GM12878 (cell line): ENCODE measurements around the gene PLXNA2. TPM values are rescaled to one million over a fixed set of nuclear protein-coding genes. Genes with fewer than 3 reads are reported as not detected.

ENCODE experiments used
- ATAC-seq: fragments of 200-7000 bp; cut with Tn5 transposase; 3 replicates; pipeline ENCODE4 v1.9.1; 2020; ENCODE audit warnings: mild to moderate bottlenecking, moderate library complexity
- BruUV-seq: library from RNA; stranded (reverse); fragments of 400-500 nt; replicated peaks from 2 replicates; lab custom pipeline; 2021; lab: Mats Ljungman, UMichigan
- CTCF ChIA-PET: fragments of 300-600 bp; sonication (Branson Sonifier 250); formaldehyde crosslinking; extraction: SDS; loops from one replicate; lab custom pipeline; 2021; ENCODE audit warnings: inconsistent platforms; lab: Yijun Ruan, JAX
- POLR2A ChIA-PET: fragments of 350-600 bp; formaldehyde crosslinking; extraction: SDS; loops from one replicate; lab custom pipeline; 2021; ENCODE audit warnings: inconsistent platforms; lab: Charles Lee
- RAD21 ChIA-PET: fragments of 300-600 bp; sonication (Branson Sonifier 250); formaldehyde crosslinking; loops from one replicate; lab custom pipeline; 2023; ENCODE audit warnings: antibody characterized with exemption; ENCODE audit not compliant: unreplicated experiment; lab: Charles Lee
- SMC1A ChIA-PET: fragments of 300-600 bp; sonication (Branson Sonifier 250); formaldehyde crosslinking; loops from one replicate; lab custom pipeline; 2023; ENCODE audit not compliant: unreplicated experiment, uncharacterized antibody; lab: Charles Lee
- DNase-seq: peaks from one replicate; pipeline ENCODE4 v3.0.0-alpha.2; 2011; ENCODE audit warnings: low read depth, low spot score
- FAIRE-seq: peaks from 3 replicates; lab custom pipeline; 2011; peaks lifted over from hg19 to GRCh38; lab: Jason Lieb, UNC
- H2AFZ ChIP-seq: 2 replicates; pipeline ENCODE4 v1.6.0; 2011; ENCODE audit warnings: low read depth, low read length, control low read depth; ENCODE audit not compliant: control insufficient read depth
- H3K27ac ChIP-seq: 2 replicates; pipeline ENCODE4 v1.5.1; 2011; ENCODE audit warnings: control low read depth; ENCODE audit not compliant: control insufficient read depth, insufficient read depth
- H3K27me3 ChIP-seq, 2 experiments: replicated peaks in 1 of 2; 2 replicates each; pipeline versions ENCODE4 v1.6.0 to v1.6.1; 2011; ENCODE audit warnings: low read length in 1 of 2; ENCODE audit not compliant: control insufficient read depth in 2 of 2, insufficient read depth in 2 of 2
- H3K36me3 ChIP-seq, 2 experiments: 2 replicates each; pipeline ENCODE4 v1.5.1; 2011; ENCODE audit warnings: low read length in 1 of 2; ENCODE audit not compliant: control insufficient read depth in 2 of 2, insufficient read depth in 2 of 2
- H3K4me1 ChIP-seq: 2 replicates; pipeline ENCODE4 v1.6.1; 2011; ENCODE audit warnings: mild to moderate bottlenecking, low read length, moderate library complexity, mixed read lengths; ENCODE audit not compliant: control insufficient read depth, insufficient read depth
- H3K4me2 ChIP-seq: 2 replicates; pipeline ENCODE4 v1.6.0; 2011; ENCODE audit warnings: control low read depth; ENCODE audit not compliant: control insufficient read depth, insufficient read depth
- H3K4me3 ChIP-seq: fragments of 200-600 bp; sonication (generic); 2 replicates; pipeline ENCODE4 v1.5.1; 2016
- H3K79me2 ChIP-seq: 2 replicates; pipeline ENCODE4 v1.6.0; 2011; ENCODE audit warnings: low read length; ENCODE audit not compliant: control insufficient read depth, insufficient read depth
- H3K9ac ChIP-seq: 2 replicates; pipeline ENCODE4 v1.8.0; 2011; ENCODE audit warnings: low read length, control low read depth, mixed read lengths; ENCODE audit not compliant: control insufficient read depth, insufficient read depth
- H3K9me3 ChIP-seq: replicated peaks from 3 replicates; pipeline ENCODE4 v1.5.1; 2011; ENCODE audit warnings: mild to moderate bottlenecking, low read length; ENCODE audit not compliant: control insufficient read depth, insufficient read depth
- H4K20me1 ChIP-seq: 2 replicates; pipeline ENCODE4 v1.6.0; 2011; ENCODE audit not compliant: control insufficient read depth, insufficient read depth
- CBFB ChIP-seq: IDR thresholded peaks from 2 replicates; pipeline ENCODE4 v1.6.1; 2016; ENCODE audit warnings: antibody characterized with exemption, low read depth
- EZH2 ChIP-seq: IDR thresholded peaks from 2 replicates; pipeline ENCODE4 v1.6.1; 2012; ENCODE audit warnings: low read depth, mild to moderate bottlenecking, control low read depth, inconsistent platforms, low read length, borderline replicate concordance; ENCODE audit not compliant: control insufficient read depth
- FOXK2 ChIP-seq: fragments of 450-650 bp; IDR thresholded peaks from 2 replicates; pipeline ENCODE4 v1.6.1; 2017; ENCODE audit warnings: mild to moderate bottlenecking, moderate library complexity
- HDAC6 ChIP-seq: fragments of 200-600 bp; sonication (generic); IDR thresholded peaks from one replicate; pipeline ENCODE4 v1.8.0; 2017; ENCODE audit warnings: antibody characterized with exemption; ENCODE audit not compliant: unreplicated experiment
- NFYB ChIP-seq: IDR thresholded peaks from 2 replicates; pipeline ENCODE4 v1.6.1; 2011; ENCODE audit warnings: low read depth, mild to moderate bottlenecking, low read length, improper control_type of control experiment, moderate library complexity; ENCODE audit not compliant: insufficient read depth
- PAX8 ChIP-seq: fragments of 450-650 bp; IDR thresholded peaks from 2 replicates; pipeline ENCODE4 v1.6.1; 2017; ENCODE audit warnings: mild to moderate bottlenecking, moderate library complexity
- PRDM15 ChIP-seq: fragments of 450-650 bp; formaldehyde crosslinking; IDR thresholded peaks from 2 replicates; pipeline ENCODE4 v1.4.0; 2020; ENCODE audit warnings: mild to moderate bottlenecking, moderate library complexity
- RCOR1 ChIP-seq: conservative IDR thresholded peaks from 2 replicates; pipeline ENCODE4 v1.6.1; 2012; ENCODE audit warnings: low read depth, low read length, improper control_type of control experiment
- RELA ChIP-seq: fragments of 450-650 bp; IDR thresholded peaks from 2 replicates; pipeline ENCODE4 v1.8.0; 2014; ENCODE audit warnings: borderline replicate concordance; ENCODE audit not compliant: partially characterized antibody
- WGBS: methylation state at CpG from one replicate; pipeline ENCODE4 v1.1.6; 2016; ENCODE audit warnings: low lambda C conversion rate; ENCODE audit not compliant: insufficient replicate concordance, insufficient coverage; ENCODE audit errors: missing lambda C conversion rate; 5-methylcytosine and 5-hydroxymethylcytosine counted together
- in situ Hi-C: fragments of 300-500 bp; cut with MboI; formaldehyde crosslinking; loops from 9 replicates; pipeline ENCODE4 v1.14.3; 2018; ENCODE audit warnings: mixed read lengths
- intact Hi-C: fragments of 100-400 bp; cut with micrococcal nuclease; formaldehyde crosslinking; loops from one replicate; pipeline ENCODE4 v1.14.2; 2022; ENCODE audit not compliant: unreplicated experiment
- polyA plus RNA-seq, 11 experiments: library from polyadenylated mRNA; depleted of rRNA in 4 of 11; unstranded in 6 of 11; stranded (reverse) in 5 of 11; fragments of >200 nt; fragmentation: Nextera tagmentation in 4 of 11; fragmentation: Illumina TruSeq in 1 of 11; extraction: Ambion mirVana in 4 of 11; extraction: Trizol in 1 of 11; gene quantifications; 1 replicate in 1 of 11; 2 replicates in 10 of 11; pipeline versions ENCODE4 v1.2.1 to v1.2.3, GENCODE V29; 2011 to 2016; ENCODE audit warnings: inconsistent platforms in 2 of 11, missing spikeins in 2 of 11, low read depth in 1 of 11
- total RNA-seq, 4 experiments: library from RNA; depleted of rRNA in 3 of 4; stranded (reverse); fragments of >200 nt in 3 of 4; fragmentation: Illumina TruSeq in 1 of 4; extraction: Trizol in 1 of 4; gene quantifications; 2 replicates each; pipeline versions ENCODE4 v1.2.1 to v1.2.3, GENCODE V29; 2013 to 2021
- TF ChIP-seq, protein P1 (sequence below): IDR thresholded peaks from 2 replicates; pipeline ENCODE4 v1.6.1; 2012; ENCODE audit warnings: low read depth, low read length, improper control_type of control experiment
- TF ChIP-seq, protein P2 (sequence below): IDR thresholded peaks from 2 replicates; pipeline ENCODE4 v1.6.1; 2012; ENCODE audit warnings: improper control_type of control experiment, low read depth, low read length; ENCODE audit not compliant: insufficient replicate concordance

Gene PLXNA2
- total and polyA plus RNA-seq, 10 of the 15 experiments (the other 5 are each of a cell fraction or from before 2014, with no cell fraction given) = under 0.01 to 0.08 (median 0.07) TPM; not detected in 4

DNA sequence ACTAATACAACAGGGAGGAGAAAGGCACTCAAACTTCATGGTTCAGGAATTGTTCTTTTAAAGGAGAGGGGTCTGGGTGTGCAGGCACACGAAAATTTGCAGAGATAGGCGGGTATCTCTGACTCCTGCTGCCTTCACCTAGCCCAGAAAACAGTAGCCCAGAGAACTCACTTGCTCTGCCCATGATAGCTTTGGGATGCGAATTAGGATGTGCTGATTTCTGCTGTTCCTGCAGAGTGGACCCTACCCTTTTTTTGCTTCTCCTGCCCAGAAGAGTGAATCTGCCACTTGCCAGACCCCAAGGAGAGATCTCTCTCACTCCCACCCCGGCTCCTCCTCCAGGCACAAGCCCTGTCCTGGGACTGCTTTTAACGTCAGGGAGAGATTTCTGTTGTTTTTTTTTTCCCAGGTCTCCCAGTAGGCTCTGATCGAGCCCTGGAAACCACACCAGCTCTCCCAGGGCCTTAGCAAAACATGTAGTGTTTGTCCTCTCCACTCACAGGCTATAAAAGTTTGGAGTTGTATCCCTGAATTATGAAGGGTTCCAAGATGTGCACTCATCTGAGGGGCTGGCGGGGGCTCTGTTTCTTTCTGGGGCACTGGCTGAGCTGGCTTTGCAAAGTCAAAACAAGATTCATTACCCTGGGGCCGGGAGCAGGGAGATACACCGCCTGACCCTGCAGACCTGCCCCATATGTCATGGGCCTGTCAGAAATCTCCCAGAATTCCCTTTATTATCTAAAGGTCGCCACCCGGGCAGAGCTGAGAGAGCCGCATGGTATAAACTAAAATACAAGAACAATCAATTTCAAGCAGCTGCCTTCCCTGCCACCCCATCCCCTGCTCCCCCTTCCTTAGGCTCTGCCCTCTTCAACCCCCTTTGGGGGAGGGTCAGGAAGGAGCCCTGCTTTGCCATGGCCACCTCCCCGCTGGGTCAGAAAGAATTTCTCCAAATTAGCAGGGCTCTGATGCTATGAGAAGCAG is 17.9 kb downstream of the PLXNA2 start:
- H3K4me3 ChIP-seq = no peak overlapping the region
- H2AFZ ChIP-seq = no peak overlapping the region
- H3K36me3 ChIP-seq = no peaks in the 10 kb centered on the region
- intact Hi-C loops = no loop called here
- H3K27ac ChIP-seq = no peak overlapping the region
- ATAC-seq = no peak
- no peak overlapping the region for H3K4me2 ChIP-seq
- CTCF ChIA-PET = interaction anchor here (0.6 to 1.6 kb wide), 3 partner anchors 12 to 19 kb away, joined by 4 to 7 read pairs (median 4); no protein-coding TSS in a partner anchor
- WGBS = 29% methylated on average over 13 of the region's 13 CpGs
- RAD21 ChIA-PET = no interaction called here
- DNase-seq = no peak
- POLR2A ChIA-PET = no interaction called here
- BruUV-seq = no TSS peak
- in situ Hi-C loops = no loop called here
- H3K27me3 ChIP-seq = peaks cover 3 to 20% of the 10 kb centered on the region in 2 experiments
- SMC1A ChIA-PET = no interaction called here
- no peaks in the 10 kb centered on the region for H3K79me2 ChIP-seq
- H4K20me1 ChIP-seq = no peaks in the 10 kb centered on the region
- no peaks in the 10 kb centered on the region for H3K4me1 ChIP-seq
- no peak for FAIRE-seq
- H3K9me3 ChIP-seq = no peaks in the 10 kb centered on the region
- H3K9ac ChIP-seq = no peak overlapping the region
- TF ChIP-seq HDAC6 = no peak
- TF ChIP-seq, protein P1, sequence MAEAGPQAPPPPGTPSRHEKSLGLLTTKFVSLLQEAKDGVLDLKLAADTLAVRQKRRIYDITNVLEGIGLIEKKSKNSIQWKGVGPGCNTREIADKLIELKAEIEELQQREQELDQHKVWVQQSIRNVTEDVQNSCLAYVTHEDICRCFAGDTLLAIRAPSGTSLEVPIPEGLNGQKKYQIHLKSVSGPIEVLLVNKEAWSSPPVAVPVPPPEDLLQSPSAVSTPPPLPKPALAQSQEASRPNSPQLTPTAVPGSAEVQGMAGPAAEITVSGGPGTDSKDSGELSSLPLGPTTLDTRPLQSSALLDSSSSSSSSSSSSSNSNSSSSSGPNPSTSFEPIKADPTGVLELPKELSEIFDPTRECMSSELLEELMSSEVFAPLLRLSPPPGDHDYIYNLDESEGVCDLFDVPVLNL = no peak
- TF ChIP-seq PAX8 = no peak
- no peak for TF ChIP-seq NFYB
- TF ChIP-seq RELA = no peak
- no peak for TF ChIP-seq RCOR1
- TF ChIP-seq, protein P2, sequence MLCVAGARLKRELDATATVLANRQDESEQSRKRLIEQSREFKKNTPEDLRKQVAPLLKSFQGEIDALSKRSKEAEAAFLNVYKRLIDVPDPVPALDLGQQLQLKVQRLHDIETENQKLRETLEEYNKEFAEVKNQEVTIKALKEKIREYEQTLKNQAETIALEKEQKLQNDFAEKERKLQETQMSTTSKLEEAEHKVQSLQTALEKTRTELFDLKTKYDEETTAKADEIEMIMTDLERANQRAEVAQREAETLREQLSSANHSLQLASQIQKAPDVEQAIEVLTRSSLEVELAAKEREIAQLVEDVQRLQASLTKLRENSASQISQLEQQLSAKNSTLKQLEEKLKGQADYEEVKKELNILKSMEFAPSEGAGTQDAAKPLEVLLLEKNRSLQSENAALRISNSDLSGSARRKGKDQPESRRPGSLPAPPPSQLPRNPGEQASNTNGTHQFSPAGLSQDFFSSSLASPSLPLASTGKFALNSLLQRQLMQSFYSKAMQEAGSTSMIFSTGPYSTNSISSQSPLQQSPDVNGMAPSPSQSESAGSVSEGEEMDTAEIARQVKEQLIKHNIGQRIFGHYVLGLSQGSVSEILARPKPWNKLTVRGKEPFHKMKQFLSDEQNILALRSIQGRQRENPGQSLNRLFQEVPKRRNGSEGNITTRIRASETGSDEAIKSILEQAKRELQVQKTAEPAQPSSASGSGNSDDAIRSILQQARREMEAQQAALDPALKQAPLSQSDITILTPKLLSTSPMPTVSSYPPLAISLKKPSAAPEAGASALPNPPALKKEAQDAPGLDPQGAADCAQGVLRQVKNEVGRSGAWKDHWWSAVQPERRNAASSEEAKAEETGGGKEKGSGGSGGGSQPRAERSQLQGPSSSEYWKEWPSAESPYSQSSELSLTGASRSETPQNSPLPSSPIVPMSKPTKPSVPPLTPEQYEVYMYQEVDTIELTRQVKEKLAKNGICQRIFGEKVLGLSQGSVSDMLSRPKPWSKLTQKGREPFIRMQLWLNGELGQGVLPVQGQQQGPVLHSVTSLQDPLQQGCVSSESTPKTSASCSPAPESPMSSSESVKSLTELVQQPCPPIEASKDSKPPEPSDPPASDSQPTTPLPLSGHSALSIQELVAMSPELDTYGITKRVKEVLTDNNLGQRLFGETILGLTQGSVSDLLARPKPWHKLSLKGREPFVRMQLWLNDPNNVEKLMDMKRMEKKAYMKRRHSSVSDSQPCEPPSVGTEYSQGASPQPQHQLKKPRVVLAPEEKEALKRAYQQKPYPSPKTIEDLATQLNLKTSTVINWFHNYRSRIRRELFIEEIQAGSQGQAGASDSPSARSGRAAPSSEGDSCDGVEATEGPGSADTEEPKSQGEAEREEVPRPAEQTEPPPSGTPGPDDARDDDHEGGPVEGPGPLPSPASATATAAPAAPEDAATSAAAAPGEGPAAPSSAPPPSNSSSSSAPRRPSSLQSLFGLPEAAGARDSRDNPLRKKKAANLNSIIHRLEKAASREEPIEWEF = no peak
- TF ChIP-seq CBFB = no peak
- TF ChIP-seq EZH2 = no peak
- TF ChIP-seq FOXK2 = no peak
- TF ChIP-seq PRDM15 (CRISPR knock-in tag) = no peak
